CD8-positive, alpha-beta memory T cell (primary cell): ENCODE results near the gene PIEZO2. TPM values are rescaled to one million over a fixed set of nuclear protein-coding genes. Genes with fewer than 3 reads are reported as not detected.

Experiments used
- CTCF ChIA-PET: fragments of 350-600 bp; sonication (Branson Sonifier 250); formaldehyde crosslinking; loops from one replicate; lab custom pipeline; 2021; ENCODE audit warnings: antibody characterized with exemption; lab: Charles Lee
- POLR2A ChIA-PET: fragments of 350-600 bp; sonication (Branson Sonifier 250); formaldehyde crosslinking; loops from one replicate; lab custom pipeline; 2021; ENCODE audit warnings: antibody characterized with exemption; lab: Charles Lee
- DNase-seq, 5 donors: peaks; one replicate each; pipeline versions ENCODE4 v3.0.0 to v3.0.0-alpha.2; 2020 to 2022; ENCODE audit warnings: mixed read lengths in 1 of 5
- H3K27ac ChIP-seq: one replicate; pipeline ENCODE4 v1.7.0; 2013; ENCODE audit warnings: low read depth, mild to moderate bottlenecking, low read length, moderate library complexity
- H3K27me3 ChIP-seq: 2 replicates; pipeline ENCODE4 v1.7.0; 2013; ENCODE audit warnings: low read length, mild to moderate bottlenecking; ENCODE audit not compliant: insufficient read depth, poor library complexity, severe bottlenecking
- H3K36me3 ChIP-seq: 2 replicates; pipeline ENCODE4 v1.7.0; 2013; ENCODE audit warnings: mild to moderate bottlenecking, low read length, moderate library complexity; ENCODE audit not compliant: insufficient read depth
- H3K4me1 ChIP-seq: 2 replicates; pipeline ENCODE4 v1.7.0; 2013; ENCODE audit warnings: mild to moderate bottlenecking, low read length, moderate library complexity; ENCODE audit not compliant: insufficient read depth
- H3K4me3 ChIP-seq: 2 replicates; pipeline ENCODE4 v1.7.0; 2013; ENCODE audit warnings: mild to moderate bottlenecking, low read length
- H3K9me3 ChIP-seq: 2 replicates; pipeline ENCODE4 v1.7.0; 2013; ENCODE audit warnings: mild to moderate bottlenecking, low read length
- H3K27ac Mint-ChIP-seq, 8 donors: one replicate each; pipeline ENCODE4 v1.8.0; 2020 to 2021; ENCODE audit warnings: mixed read lengths in 8 of 8, mild to moderate bottlenecking in 6 of 8, inconsistent platforms in 3 of 8, moderate library complexity in 3 of 8
- H3K27me3 Mint-ChIP-seq, 2 donors: one replicate each; pipeline ENCODE4 v1.8.0; 2020 to 2021; ENCODE audit warnings: mixed read lengths in 2 of 2, mild to moderate bottlenecking in 1 of 2, moderate library complexity in 1 of 2
- H3K36me3 Mint-ChIP-seq, 3 donors: one replicate each; pipeline ENCODE4 v1.8.0; 2020 to 2021; ENCODE audit warnings: mixed read lengths in 3 of 3, inconsistent platforms in 1 of 3, mild to moderate bottlenecking in 1 of 3
- H3K4me1 Mint-ChIP-seq, 3 donors: one replicate each; pipeline ENCODE4 v1.8.0; 2020 to 2021; ENCODE audit warnings: mixed read lengths in 3 of 3, inconsistent platforms in 1 of 3, mild to moderate bottlenecking in 1 of 3
- H3K4me3 Mint-ChIP-seq, 7 donors: one replicate each; pipeline ENCODE4 v1.8.0; 2020 to 2021; ENCODE audit warnings: mixed read lengths in 7 of 7, mild to moderate bottlenecking in 6 of 7, moderate library complexity in 4 of 7, inconsistent platforms in 2 of 7
- H3K9me3 Mint-ChIP-seq, 5 donors: one replicate each; pipeline ENCODE4 v1.8.0; 2020 to 2022; ENCODE audit warnings: mixed read lengths in 5 of 5, mild to moderate bottlenecking in 3 of 5, moderate library complexity in 2 of 5, inconsistent platforms in 1 of 5
- polyA plus RNA-seq: library from polyadenylated mRNA; unstranded; fragments of 300-500 nt; fragmentation: Illumina TruSeq; gene quantifications from one replicate; pipeline ENCODE4 v1.2.3, GENCODE V29; 2021
- total RNA-seq, 2 experiments: library from RNA; stranded (reverse); gene quantifications; one replicate each; pipeline ENCODE4 v1.2.3, GENCODE V29; 2021

Gene PIEZO2
- total and polyA plus RNA-seq, 3 experiments from 2014 or later = not detected

- Mint-ChIP-seq H3K9me3 (no peaks in the 10 kb centered on the region), H3K27me3 (peaks cover 6 to 7% of the 10 kb centered on the region in 2 donors), H3K27ac (no peak overlapping the region), H3K4me3 (no peak overlapping the region), H3K36me3 (no peaks in the 10 kb centered on the region), H3K4me1 (no peaks in the 10 kb centered on the region)
- DNase-seq = no peak
- no peaks in the 10 kb centered on the region for H3K36me3 ChIP-seq
- H3K4me1 ChIP-seq = no peaks in the 10 kb centered on the region
- CTCF ChIA-PET = no interaction called here
- POLR2A ChIA-PET = no interaction called here
- no peak overlapping the region for H3K27ac ChIP-seq
- H3K27me3 ChIP-seq = no peaks in the 10 kb centered on the region
- H3K4me3 ChIP-seq = no peak overlapping the region
- no peaks in the 10 kb centered on the region for H3K9me3 ChIP-seq
Observed at GRCh38 chr18:10705291-10705690, 444.1 kb downstream of the PIEZO2 start.

- Histone ChIP-seq H3K36me3 (no peaks in the 10 kb centered on the region), H3K4me1 (no peaks in the 10 kb centered on the region), H3K27ac (no peak overlapping the region), H3K4me3 (no peak overlapping the region), H3K9me3 (no peaks in the 10 kb centered on the region), H3K27me3 (no peaks in the 10 kb centered on the region)
- H3K4me3 Mint-ChIP-seq = no peak overlapping the region
- no peaks in the 10 kb centered on the region for H3K36me3 Mint-ChIP-seq
- H3K4me1 Mint-ChIP-seq = no peaks in the 10 kb centered on the region
- POLR2A ChIA-PET = no interaction called here
- CTCF ChIA-PET = no interaction called here
- no peak overlapping the region for H3K27ac Mint-ChIP-seq
- no peak for DNase-seq
- H3K27me3 Mint-ChIP-seq = peaks cover 6 to 7% of the 10 kb centered on the region in 2 donors
- no peaks in the 10 kb centered on the region for H3K9me3 Mint-ChIP-seq
Observed at GRCh38 chr18:10702206-10702605, 447.2 kb downstream of the PIEZO2 start.

- no peaks in the 10 kb centered on the region for H3K27me3 ChIP-seq
- H3K9me3 ChIP-seq = no peaks in the 10 kb centered on the region
- Mint-ChIP-seq H3K4me1 (no peaks in the 10 kb centered on the region), H3K27ac (no peak overlapping the region), H3K4me3 (no peak overlapping the region), H3K9me3 (peaks cover 0 to 6% (median 0%) of the 10 kb centered on the region in 5 donors), H3K36me3 (no peaks in the 10 kb centered on the region), H3K27me3 (peaks cover 3 to 5% of the 10 kb centered on the region in 2 donors)
- H3K36me3 ChIP-seq = no peaks in the 10 kb centered on the region
- ChIA-PET CTCF (no interaction called here), POLR2A (no interaction called here)
- no peak overlapping the region for H3K4me3 ChIP-seq
- DNase-seq = no peak
- no peak overlapping the region for H3K27ac ChIP-seq
- H3K4me1 ChIP-seq = no peaks in the 10 kb centered on the region
Observed at GRCh38 chr18:10690366-10690765, 459.0 kb downstream of the PIEZO2 start.

GRCh38 chr18:10690035-10690329, 459.4 kb downstream of the PIEZO2 start:
- CTCF ChIA-PET = no interaction called here
- Histone ChIP-seq H3K4me1 (no peaks in the 10 kb centered on the region), H3K27me3 (no peaks in the 10 kb centered on the region), H3K36me3 (no peaks in the 10 kb centered on the region), H3K9me3 (no peaks in the 10 kb centered on the region), H3K4me3 (no peak overlapping the region), H3K27ac (no peak overlapping the region)
- Mint-ChIP-seq H3K4me3 (no peak overlapping the region), H3K27me3 (peaks cover 3 to 5% of the 10 kb centered on the region in 2 donors), H3K27ac (no peak overlapping the region), H3K9me3 (peaks cover 0 to 5% (median 0%) of the 10 kb centered on the region in 5 donors), H3K4me1 (no peaks in the 10 kb centered on the region), H3K36me3 (no peaks in the 10 kb centered on the region)
- POLR2A ChIA-PET = no interaction called here
- no peak for DNase-seq

GRCh38 chr18:10689236-10690034, 459.9 kb downstream of the PIEZO2 start:
- Histone ChIP-seq H3K36me3 (no peaks in the 10 kb centered on the region), H3K4me1 (no peaks in the 10 kb centered on the region), H3K9me3 (no peaks in the 10 kb centered on the region), H3K27ac (no peak overlapping the region), H3K4me3 (no peak overlapping the region), H3K27me3 (no peaks in the 10 kb centered on the region)
- Mint-ChIP-seq H3K9me3 (peaks cover 0 to 3% (median 0%) of the 10 kb centered on the region in 5 donors), H3K36me3 (no peaks in the 10 kb centered on the region), H3K27me3 (peaks cover 3 to 5% of the 10 kb centered on the region in 2 donors), H3K4me3 (no peak overlapping the region), H3K27ac (no peak overlapping the region), H3K4me1 (no peaks in the 10 kb centered on the region)
- no peak for DNase-seq
- CTCF ChIA-PET = no interaction called here
- POLR2A ChIA-PET = no interaction called here

GRCh38 chr18:10688766-10689165, 460.6 kb downstream of the PIEZO2 start:
- ChIA-PET POLR2A (no interaction called here), CTCF (no interaction called here)
- Histone ChIP-seq H3K27me3 (no peaks in the 10 kb centered on the region), H3K4me1 (no peaks in the 10 kb centered on the region), H3K4me3 (no peak overlapping the region), H3K36me3 (no peaks in the 10 kb centered on the region), H3K9me3 (no peaks in the 10 kb centered on the region), H3K27ac (no peak overlapping the region)
- DNase-seq = no peak
- H3K9me3 Mint-ChIP-seq = peaks cover 0 to 3% (median 0%) of the 10 kb centered on the region in 5 donors
- peaks cover 3 to 5% of the 10 kb centered on the region in 2 donors for H3K27me3 Mint-ChIP-seq
- H3K4me1 Mint-ChIP-seq = no peaks in the 10 kb centered on the region
- no peak overlapping the region for H3K4me3 Mint-ChIP-seq
- no peaks in the 10 kb centered on the region for H3K36me3 Mint-ChIP-seq
- no peak overlapping the region for H3K27ac Mint-ChIP-seq

- no peak for DNase-seq
- Mint-ChIP-seq H3K4me3 (no peak overlapping the region), H3K27ac (no peak overlapping the region), H3K9me3 (peaks cover 0 to 3% (median 0%) of the 10 kb centered on the region in 5 donors), H3K4me1 (no peaks in the 10 kb centered on the region), H3K27me3 (peaks cover 2 to 3% of the 10 kb centered on the region in 2 donors), H3K36me3 (no peaks in the 10 kb centered on the region)
- H3K9me3 ChIP-seq = no peaks in the 10 kb centered on the region
- no peaks in the 10 kb centered on the region for H3K36me3 ChIP-seq
- H3K4me1 ChIP-seq = no peaks in the 10 kb centered on the region
- H3K27me3 ChIP-seq = no peaks in the 10 kb centered on the region
- POLR2A ChIA-PET = no interaction called here
- CTCF ChIA-PET = no interaction called here
- no peak overlapping the region for H3K27ac ChIP-seq
- H3K4me3 ChIP-seq = no peak overlapping the region
Observed at GRCh38 chr18:10687161-10687925, 462.0 kb downstream of the PIEZO2 start.

GRCh38 chr18:10686308-10686707, 463.1 kb downstream of the PIEZO2 start:
- CTCF ChIA-PET = no interaction called here
- H3K36me3 ChIP-seq = no peaks in the 10 kb centered on the region
- H3K36me3 Mint-ChIP-seq = no peaks in the 10 kb centered on the region
- no peaks in the 10 kb centered on the region for H3K27me3 ChIP-seq
- H3K27ac Mint-ChIP-seq = no peak overlapping the region
- no peaks in the 10 kb centered on the region for H3K4me1 Mint-ChIP-seq
- no peak overlapping the region for H3K4me3 ChIP-seq
- no peaks in the 10 kb centered on the region for H3K9me3 ChIP-seq
- peaks cover 0 to 3% (median 0%) of the 10 kb centered on the region in 5 donors for H3K9me3 Mint-ChIP-seq
- POLR2A ChIA-PET = no interaction called here
- H3K27ac ChIP-seq = no peak overlapping the region
- H3K4me3 Mint-ChIP-seq = no peak overlapping the region
- peaks cover 2 to 7% of the 10 kb centered on the region in 2 donors for H3K27me3 Mint-ChIP-seq
- no peak for DNase-seq
- no peaks in the 10 kb centered on the region for H3K4me1 ChIP-seq
